ENCODE data around the gene NTNG2.

Gene NTNG2

DNA sequence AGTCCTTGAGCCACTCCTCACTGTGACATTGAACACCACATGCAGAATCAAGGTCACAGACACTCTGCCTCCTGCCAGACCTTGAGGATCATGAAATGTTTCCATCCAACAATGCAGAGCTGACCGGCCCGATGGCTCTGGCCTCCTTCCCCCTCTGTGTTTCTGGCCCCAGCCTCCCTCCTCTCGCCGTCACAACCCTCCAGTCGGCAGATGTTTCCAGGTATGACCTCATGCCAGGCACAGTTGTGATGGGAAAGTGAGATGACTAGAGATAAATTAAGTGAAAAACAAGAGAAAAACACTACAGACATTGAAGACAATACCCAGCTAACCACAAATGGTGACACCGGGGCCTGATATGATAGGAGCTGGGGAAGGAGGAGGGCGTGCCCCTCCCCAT lies 9.8 kb downstream of the NTNG2 start:
- no peak for DNase-seq (ENCODE audit: low read depth in 3 of 3)

DNA sequence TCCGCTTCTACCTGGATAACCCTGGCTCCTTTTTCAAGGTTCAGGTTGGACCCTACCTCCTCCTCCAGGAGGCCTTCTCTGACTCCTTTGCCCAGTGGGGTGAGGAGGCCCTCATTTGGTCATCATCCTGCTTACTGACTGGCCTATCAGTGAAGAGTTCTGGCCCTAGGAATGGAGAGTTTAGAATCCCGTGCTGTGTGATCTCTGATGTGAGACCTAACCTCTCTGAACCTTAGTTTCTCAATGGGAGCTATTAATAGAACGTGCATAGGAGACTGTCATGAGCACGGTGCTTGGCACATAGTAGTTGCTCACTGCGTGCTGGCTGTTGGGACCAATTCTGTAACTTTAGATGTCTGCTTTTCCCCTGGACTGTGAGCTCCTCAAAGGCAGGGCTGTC lies 10.3 kb downstream of the NTNG2 start:
- no peak for DNase-seq (ENCODE audit: low read depth in 3 of 3)

DNA sequence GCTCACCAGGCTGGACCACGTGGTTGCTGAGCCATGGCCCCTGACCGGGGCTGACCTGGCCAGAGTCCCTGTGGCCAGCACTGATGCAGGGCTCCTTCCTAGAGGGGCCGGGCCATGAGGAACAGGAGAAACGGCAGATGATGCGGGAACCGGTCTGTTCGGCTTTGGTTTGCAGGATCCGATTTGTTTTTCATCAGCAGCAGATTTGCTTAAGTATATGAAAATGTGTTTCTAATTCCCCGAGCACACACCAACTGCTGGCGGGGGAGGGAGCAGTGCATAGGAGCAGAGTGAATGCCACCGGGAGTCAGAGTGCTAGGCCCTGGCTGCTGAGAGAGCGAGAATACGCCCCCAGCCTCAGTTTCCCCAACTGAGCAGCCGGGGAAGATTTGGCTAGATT lies 13.6 kb downstream of the NTNG2 start:
- no peak for DNase-seq (ENCODE audit: low read depth in 3 of 3)

DNA sequence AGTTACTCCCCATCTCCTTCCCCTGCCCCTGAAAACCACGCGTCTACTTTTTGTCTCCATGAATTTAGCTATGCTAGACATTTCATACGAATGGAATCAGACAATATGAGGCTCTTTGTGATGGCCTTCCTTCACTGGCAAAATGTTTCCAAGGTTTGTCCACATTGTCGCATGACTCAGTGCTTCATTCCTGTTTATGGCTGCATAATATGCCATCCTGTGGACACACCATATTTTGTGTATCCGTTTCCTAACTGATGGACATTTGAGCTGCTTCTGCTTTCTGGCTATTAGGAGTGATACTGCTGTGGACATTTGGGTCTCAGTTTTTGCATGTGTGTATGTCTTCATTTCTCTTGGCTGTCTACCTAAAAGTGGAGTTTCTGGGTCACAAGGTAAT lies 14.5 kb downstream of the NTNG2 start:
- no peak for DNase-seq (ENCODE audit: low read depth in 3 of 3)

DNA sequence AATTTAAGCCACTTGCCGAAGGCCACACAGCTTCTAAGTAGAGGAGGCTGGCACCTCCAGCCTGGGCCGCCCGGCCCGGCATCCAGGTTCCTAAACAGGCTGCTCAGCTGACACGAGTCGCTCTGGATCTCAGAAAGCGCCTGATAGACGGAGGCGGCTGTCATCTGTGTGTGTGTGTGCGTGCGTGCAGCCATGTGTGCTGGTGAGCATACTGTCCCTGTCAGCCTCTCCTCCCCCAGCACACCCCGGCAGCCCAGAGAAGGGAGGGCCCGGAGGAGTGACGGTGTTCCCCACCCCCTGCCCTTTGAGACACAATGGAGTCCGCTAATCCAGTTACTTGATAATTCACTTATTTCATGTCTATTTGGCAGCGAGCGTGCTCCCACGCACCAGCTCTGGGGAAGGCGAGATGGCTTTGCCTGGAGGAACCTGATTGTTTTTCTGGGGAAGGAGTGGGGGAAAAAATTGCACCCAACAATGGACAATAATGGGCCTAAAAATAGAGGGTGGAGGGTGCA lies 20.0 kb downstream of the NTNG2 start:
- no peak for DNase-seq (ENCODE audit: low read depth in 3 of 3)

DNA sequence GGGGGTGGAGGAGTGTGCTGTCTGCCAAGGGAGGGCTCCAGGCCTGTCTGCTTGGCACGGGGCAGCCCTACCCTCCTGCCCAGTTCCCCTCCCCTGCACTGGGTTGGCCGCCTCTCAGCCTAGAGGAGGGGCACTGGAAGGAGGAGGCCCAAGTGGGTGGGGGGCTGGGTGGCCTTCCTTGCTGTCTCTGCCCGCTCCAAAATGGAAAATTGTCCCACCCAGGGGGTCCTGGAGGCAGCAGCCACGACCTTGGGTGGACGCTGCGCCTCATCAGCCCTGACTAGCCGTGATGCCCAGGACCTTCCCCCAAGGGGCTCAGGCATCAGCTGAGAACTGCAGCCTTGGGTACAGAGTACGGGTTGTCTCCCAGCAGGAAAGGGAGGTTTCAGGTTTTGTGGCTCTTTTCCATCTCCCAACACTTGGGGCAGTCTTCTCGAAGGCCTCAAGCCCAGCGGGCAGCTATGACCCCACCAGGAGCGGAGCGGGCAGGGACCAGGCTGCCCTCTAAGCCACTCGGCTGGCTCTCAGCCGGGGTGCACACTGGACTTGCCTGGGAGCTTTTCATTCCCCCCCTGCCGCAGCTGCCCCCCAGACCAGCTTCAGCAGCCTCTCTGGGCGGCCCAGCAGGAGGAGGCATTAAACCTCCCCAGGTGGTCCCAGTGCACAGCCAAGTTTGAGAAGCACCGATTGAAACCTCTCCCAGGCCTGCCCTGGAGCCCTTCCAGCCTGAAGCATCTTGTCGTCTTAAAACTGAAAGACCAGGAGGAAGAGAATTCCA lies 20.6 kb downstream of the NTNG2 start:
- DNase-seq (ENCODE audit: low read depth in 3 of 3), result no peak

DNA sequence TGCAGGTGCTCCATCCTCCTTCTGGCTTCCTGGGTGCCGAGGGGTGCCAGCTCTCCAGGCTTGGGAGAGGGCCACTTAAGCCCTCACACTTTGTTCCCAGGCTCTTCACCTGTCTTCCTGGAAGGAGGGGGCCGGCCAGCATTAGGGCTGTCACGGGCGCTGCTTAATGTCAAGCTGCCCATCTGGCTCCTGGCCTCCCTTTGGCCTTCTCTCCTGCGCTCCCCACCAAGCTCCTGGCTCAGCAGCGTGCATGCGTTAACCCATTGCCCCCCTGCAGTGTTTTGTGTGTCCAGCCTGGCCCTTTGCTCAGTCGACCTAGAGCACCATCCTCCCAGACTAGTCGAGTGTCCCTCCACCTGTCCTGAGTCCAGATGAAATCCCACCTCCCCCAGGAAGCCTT lies 21.3 kb downstream of the NTNG2 start:
- DNase-seq (ENCODE audit: low read depth in 3 of 3), result no peak

DNA sequence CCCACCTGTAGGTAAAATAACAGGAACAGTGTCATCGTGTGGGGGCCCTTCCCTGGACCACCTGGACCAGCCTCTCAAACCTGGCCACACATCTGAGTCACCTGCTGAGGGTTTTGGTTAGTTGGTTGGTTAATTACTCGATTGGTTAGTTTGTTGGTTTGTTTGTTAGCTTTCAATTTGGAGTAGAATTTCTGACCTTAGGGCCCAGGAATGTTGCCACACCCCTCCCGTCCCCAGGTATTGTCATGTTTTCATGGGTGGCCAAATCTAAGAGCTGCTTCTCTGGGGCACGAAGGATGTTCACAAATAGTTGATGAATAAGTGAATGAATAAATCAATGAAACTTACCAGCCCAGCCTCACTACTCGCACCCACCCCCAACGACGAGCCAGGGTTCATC lies 21.9 kb downstream of the NTNG2 start:
- DNase-seq (ENCODE audit: low read depth in 3 of 3), result no peak

DNA sequence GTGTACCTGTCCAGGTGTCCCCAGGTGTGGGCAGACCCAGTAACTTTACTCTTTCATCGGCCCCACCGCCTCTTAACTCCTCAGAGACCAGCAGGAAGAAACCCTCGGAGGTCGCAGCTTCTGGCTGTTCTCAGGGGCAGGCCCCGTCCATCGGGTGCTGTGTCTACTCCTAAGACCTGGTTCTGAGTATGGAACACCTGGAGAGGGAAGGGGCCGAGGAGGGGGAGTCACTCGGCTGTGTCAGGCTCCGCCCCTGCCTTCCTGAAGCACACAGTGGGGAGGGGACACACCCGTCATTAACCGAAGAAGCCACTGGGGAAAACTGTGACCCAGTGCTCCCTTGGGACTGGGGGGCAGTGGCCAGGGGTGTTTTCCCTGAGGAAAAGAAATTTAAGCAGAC lies 22.3 kb downstream of the NTNG2 start:
- no peak for DNase-seq (ENCODE audit: low read depth in 3 of 3)

DNA sequence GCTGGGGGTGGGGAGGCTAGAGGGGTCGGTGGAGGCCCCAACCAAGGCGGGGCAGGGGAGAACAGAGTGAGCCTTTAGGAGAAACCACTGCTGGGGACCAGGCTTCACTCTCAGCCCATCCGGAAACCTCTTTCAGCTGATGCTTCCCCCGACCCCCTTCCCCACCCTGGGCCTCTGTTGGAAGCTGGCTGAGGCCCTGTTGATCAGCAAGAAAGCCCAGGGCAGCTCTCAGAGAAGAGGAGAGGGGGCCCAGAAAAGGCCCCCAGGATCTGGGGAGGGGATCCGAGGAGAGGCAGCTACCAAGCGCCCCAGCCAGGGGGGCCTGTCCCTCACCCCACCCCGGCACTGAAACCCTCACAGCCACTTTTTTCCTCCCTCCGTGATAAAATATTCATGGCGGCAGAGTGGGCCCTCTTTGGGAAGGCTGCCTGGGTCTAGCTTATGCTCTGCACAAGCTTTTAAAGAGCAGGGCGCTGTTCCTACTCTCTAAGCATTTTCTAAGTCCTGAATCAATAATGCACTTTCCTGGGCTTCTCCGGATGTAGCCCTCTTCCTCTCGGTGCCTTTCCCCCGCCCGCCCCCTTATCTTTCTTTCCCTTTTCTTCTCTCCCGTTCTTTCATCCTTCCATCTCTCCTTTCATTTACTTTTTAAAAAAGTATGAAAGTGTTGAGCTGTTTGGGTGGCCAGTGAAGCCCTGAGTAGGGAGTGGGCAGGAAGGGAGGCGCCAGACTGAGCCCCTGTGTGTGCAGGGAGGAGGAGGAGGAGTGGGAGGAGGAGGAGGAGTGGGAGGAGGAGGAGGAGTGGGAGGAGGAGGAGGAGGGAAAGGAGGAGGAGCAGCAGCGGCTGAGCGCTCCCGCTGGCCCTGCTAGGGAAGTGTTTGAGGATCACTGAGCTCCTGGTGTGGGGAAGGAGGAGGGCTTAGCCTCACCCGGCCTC lies 23.5 kb downstream of the NTNG2 start:
- DNase-seq (ENCODE audit: low read depth in 3 of 3), result no peak

DNA sequence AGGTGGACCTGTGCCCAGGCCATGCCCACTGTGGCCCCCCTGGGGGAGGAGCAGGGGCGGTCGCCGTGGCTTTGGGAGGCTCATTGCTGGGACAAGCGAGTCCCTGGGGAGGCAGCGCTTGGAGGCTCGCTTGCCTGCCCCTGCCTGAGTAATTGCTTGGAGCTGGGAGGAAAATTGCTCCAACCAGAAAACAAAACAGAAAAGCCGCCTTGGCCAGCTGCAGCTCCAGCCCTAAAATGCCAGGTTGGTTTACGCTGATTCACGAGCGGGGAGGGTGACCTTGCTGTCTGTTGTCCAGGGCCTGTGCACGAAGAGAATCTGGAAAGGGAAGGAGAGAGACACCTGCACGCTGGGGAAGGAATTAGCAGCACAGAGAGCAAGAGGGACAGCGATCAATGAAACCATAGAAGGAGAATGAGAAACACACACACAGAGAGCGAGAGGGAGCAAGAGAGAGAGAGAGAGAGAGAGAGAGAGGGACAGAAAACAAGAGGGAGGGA lies 25.3 kb downstream of the NTNG2 start:
- no peak for DNase-seq (ENCODE audit: low read depth in 3 of 3)

DNA sequence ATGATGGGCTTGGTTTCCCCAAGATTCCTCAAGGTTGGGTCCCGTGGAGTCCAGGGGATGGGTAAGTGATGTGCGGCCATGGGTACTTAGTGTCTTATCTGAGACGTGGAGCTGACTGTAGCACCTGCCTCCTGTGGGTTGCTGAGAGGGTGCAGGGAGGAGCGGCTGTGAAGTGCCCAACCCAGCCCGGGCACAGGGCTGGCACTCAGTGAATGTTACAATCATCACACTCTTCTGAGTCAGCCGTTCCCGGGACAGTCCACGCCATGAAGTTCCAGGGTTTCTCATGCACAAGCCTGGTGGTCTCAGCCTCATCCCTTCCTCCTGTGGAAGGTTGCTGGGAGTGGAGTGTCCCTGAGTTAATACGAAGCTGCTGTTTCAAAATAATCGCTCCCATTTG lies 29.1 kb downstream of the NTNG2 start:
- DNase-seq (ENCODE audit: low read depth in 3 of 3), result no peak

DNA sequence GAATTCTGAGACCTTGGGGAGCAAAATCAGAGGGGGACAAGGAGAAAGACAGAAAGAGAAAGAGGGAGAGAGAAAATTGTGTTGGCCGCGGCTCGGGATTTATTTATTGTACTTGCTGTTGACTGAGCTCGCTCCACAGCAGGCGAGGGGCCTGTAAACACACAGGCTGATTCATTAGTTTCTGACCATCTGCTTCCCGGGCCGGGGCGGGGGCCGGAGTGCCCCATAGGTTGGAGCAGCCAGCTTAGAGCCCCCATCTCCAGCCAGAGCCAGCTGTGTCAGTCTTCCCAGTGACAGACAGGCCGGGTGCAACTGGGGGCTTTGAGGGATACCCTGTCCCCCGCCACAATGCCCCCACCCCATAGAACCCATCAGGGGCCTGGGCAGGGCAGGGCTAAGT lies 30.9 kb downstream of the NTNG2 start:
- no peak for DNase-seq (ENCODE audit: low read depth in 3 of 3)

DNA sequence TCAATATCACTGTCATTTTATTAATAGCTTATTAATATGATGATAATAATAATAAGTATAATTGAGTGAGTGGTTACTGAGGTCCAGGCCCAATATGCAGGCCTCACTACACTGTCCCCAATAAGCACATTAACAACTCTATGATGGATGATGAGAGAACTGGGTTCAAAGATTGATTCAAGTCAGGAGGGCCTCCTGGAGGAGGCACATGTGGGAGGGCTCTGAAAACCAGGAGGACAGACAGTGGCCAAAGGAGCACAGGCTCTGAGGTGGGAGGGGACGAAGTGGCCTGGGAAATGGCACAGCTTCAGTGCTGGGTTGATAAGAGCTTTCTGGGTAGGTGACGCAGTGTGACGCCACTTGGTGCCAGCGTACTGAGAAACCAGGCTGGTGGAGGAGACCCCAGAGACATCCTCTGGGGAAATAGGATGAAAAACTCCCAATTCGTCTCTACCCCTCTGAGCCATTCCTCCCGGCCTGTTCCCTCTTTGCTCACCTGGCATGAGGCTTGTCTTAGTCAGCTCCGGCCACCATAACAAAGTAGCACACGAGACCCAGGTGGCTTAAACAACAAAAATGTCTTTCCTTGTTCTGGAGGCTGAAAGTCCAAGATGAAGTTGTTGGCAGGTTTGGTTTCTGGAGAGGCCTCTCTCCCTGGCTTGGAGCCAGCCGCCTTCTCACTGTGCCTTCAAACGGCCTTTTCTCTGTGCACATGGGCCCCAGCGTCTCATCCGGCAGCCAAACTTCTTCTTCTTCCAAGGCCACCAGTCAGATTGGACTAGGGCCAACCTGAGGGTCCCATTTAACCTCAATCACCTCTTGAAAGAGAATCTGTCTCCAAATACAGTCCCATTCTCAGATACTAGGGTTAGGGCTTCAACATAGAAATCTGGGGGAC lies 31.6 kb downstream of the NTNG2 start:
- DNase-seq (ENCODE audit: low read depth in 3 of 3), result no peak

DNA sequence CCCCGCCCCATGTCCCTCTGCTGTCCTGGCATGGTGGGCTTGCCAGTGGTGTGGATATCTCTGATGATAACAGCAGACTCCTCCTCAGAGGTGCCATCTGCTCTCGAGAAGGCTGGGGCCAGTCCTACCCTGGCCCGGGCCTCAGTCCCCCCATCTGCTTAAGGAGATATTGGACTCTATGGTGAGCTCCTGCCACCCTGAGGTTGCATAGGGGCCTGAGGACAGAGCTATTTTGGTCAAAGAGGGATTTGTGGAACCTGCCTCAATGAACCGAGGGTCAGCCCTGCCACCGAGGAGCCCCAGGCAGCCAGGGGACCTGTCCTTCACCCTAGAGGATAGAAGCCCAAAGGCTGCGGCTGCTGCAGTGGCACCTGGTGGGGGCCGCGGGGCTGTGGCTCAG lies 32.6 kb downstream of the NTNG2 start:
- no peak for DNase-seq (ENCODE audit: low read depth in 3 of 3)

DNA sequence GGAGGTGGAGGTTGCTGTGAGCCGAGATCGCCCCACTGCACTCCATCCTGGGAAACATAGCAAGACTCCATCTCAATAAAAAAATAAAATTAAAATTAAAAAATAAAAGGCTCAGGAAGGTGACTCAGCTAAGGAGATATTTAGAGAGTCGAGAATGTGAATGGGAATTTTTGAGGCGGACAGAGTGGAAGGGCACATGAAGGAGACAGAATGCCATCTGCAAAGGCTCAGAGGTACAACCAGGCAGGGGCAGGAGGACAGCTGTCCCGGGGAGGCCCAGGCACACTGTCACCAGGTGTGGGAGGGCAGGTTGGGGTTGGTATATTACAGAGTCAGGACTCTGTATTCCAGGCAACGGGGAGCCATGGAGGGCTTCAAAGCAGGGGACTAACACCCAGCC lies 35.5 kb downstream of the NTNG2 start:
- no peak for DNase-seq (ENCODE audit: low read depth in 3 of 3)

DNA sequence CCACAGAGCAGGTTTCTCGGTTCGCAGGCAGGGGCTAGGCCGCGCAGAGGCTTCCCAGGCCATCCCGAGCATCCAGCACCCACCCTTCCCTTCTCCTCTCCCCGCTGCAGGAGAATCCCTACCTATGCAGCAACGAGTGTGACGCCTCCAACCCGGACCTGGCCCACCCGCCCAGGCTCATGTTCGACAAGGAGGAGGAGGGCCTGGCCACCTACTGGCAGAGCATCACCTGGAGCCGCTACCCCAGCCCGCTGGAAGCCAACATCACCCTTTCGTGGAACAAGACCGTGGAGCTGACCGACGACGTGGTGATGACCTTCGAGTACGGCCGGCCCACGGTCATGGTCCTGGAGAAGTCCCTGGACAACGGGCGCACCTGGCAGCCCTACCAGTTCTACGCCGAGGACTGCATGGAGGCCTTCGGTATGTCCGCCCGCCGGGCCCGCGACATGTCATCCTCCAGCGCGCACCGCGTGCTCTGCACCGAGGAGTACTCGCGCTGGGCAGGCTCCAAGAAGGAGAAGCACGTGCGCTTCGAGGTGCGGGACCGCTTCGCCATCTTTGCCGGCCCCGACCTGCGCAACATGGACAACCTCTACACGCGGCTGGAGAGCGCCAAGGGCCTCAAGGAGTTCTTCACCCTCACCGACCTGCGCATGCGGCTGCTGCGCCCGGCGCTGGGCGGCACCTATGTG lies 36.1 kb downstream of the NTNG2 start:
- no peak for DNase-seq (ENCODE audit: low read depth in 3 of 3)

DNA sequence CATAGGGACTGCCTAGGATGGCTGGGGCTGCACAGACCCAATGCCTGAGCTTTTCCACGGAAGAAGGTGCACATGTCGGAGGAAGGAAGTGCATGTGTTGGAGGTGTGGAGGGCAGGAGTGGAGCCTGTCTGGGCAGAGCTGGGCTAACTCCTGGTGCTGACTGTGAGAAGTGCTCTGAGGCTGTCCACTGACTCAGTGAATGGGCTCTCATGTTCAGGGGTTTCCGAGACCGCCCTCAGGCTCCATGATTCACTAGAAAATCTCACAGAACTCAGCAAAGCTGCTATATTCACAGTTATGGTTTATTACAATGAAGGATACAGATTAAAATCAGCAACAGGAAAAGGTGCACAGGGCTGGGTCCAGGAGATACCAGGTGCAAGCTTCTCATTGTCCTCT lies 37.2 kb downstream of the NTNG2 start:
- DNase-seq (ENCODE audit: low read depth in 3 of 3), result no peak

DNA sequence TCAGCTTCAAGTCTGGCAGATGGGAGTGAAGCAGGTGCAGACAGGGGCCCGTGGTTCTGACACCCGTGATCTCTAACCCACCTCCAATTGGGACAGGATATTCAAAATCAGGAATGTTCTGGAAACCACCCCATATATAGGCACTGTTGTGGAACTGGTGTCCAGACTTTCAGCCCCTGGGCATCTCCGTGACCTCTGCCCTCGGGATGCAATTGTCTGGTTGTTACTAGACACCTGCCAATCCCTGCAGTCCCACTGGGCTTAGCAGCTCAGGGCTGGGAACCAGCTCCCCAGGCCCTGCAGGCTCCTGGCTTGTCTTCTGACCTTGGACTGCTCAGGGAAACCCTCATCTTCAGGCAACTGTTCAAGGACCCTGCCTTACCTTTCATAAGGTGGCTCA lies 38.8 kb downstream of the NTNG2 start:
- no peak for DNase-seq (ENCODE audit: low read depth in 3 of 3)

DNA sequence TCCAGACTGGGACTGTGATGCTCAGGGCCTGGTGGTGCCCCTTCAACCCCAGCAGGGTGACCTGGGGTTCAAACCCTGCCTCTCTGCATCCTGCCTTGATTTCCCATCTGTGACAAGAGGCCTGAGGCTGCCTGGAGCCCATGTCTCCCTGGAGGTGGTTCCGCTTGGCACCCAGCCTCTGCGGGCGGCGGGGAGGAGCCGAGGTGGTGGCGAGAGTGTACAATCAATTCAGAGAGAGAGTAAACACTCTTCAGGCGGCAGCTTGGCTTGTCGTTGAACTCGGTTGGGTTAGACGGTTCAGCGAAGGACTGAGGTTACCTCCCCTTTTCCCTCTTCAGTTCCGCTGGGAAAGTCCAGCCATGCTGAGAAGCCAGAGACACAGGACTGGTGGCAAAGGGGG lies 39.3 kb downstream of the NTNG2 start:
- DNase-seq (ENCODE audit: low read depth in 3 of 3), result no peak

Measured in stimulated activated CD4-positive, alpha-beta T cell treated with anti-CD3 and anti-CD28 coated beads, TNF-alpha, amount 100 ng/mL, for 48 hours (primary cell).